Measurements from ENCODE around the gene FAM20C. TPM values are rescaled to one million over a fixed set of nuclear protein-coding genes. Genes with fewer than 3 reads are reported as not detected.
A peak's percentile ranks its signal among the peaks of the same experiment; 100 is the strongest.

The FAM20C gene
- total and polyA plus RNA-seq, 2 donors (not counting 3 experiments of a cell fraction or from before 2014, with no cell fraction given), result 14.2 to 34.5 TPM

GRCh38 chr7:194252-195009, 2.1 kb downstream of the FAM20C start:
- DNase-seq (ENCODE audit: low read depth, low spot score) (peak; percentile 10), FAIRE-seq (peak; percentile 52)
- no peak overlapping the region for H3K27ac ChIP-seq (ENCODE audit: insufficient read depth, low read depth, low read length)
- H3K36me3 ChIP-seq (ENCODE audit: control insufficient read depth in 2 of 2, extremely low read depth in 1 of 2, insufficient read depth in 2 of 2, low read length in 2 of 2), result peaks cover 3 to 27% of the 10 kb centered on the region in 2 experiments
- BruUV-seq (replicated peaks), result no TSS peak
- H3K9ac ChIP-seq (replicated peaks; ENCODE audit: extremely low read depth, insufficient read depth, low read length), result peak overlapping the region; percentile 20
- peaks cover 15% of the 10 kb centered on the region for H3K4me1 ChIP-seq (ENCODE audit: control insufficient read depth, extremely low read depth, insufficient read depth, low read length)
- ChIA-PET CTCF (interaction anchor here (1.1 to 3.7 kb wide), 2 partner anchors 131 to 136 kb away, joined by 3 to 20 read pairs; no protein-coding TSS in a partner anchor), POLR2A (no interaction called here)
- intact Hi-C loops (cut with micrococcal nuclease), result no loop called here
- no peaks in the 10 kb centered on the region for H4K20me1 ChIP-seq (replicated peaks; ENCODE audit: control insufficient read depth, extremely low read depth, insufficient read depth, low read length)
- no peaks in the 10 kb centered on the region for H3K27me3 ChIP-seq (ENCODE audit: control insufficient read depth in 2 of 2, insufficient read depth in 2 of 2, low read length in 2 of 2)
- dilution Hi-C loops (cut with MboI; ENCODE audit: extremely low pct_ligation_motif_present, low sequenced_read_pairs), result no loop called here
- H3K79me2 ChIP-seq (ENCODE audit: control insufficient read depth, insufficient read depth, low read length), result peaks cover 35% of the 10 kb centered on the region
- TF ChIP-seq JUN (IDR thresholded peaks at IDR 0.05; ENCODE audit: borderline replicate concordance, insufficient read depth, insufficient read length, low read depth), result no peak
- H3K4me2 ChIP-seq (ENCODE audit: insufficient read depth, low read length), result peak overlapping the region; percentile 87
- H2AFZ ChIP-seq (ENCODE audit: low read depth, low read length), result no peak overlapping the region
- H3K4me3 ChIP-seq (replicated peaks in 1 of 3; ENCODE audit: insufficient read depth in 1 of 3, low read depth in 1 of 3, low read length in 3 of 3), result peak overlapping the region; percentile 61 to 94 (median 80)
- H3K9me1 ChIP-seq (replicated peaks; ENCODE audit: control insufficient read depth, extremely low read depth, insufficient read depth, low read length), result no peaks in the 10 kb centered on the region
- no peaks in the 10 kb centered on the region for H3K9me3 ChIP-seq (replicated peaks; ENCODE audit: control insufficient read depth, insufficient read depth, low read length)

- DNase-seq (ENCODE audit: low read depth, low spot score) (no peak), FAIRE-seq (no peak)
- H4K20me1 ChIP-seq (replicated peaks; ENCODE audit: control insufficient read depth, extremely low read depth, insufficient read depth, low read length), result no peaks in the 10 kb centered on the region
- peak overlapping the region; percentile 87 for H3K4me2 ChIP-seq (ENCODE audit: insufficient read depth, low read length)
- no peaks in the 10 kb centered on the region for H3K9me3 ChIP-seq (replicated peaks; ENCODE audit: control insufficient read depth, insufficient read depth, low read length)
- H3K9ac ChIP-seq (replicated peaks; ENCODE audit: extremely low read depth, insufficient read depth, low read length), result no peak overlapping the region
- no peaks in the 10 kb centered on the region for H3K9me1 ChIP-seq (replicated peaks; ENCODE audit: control insufficient read depth, extremely low read depth, insufficient read depth, low read length)
- peaks cover 3 to 27% of the 10 kb centered on the region in 2 experiments for H3K36me3 ChIP-seq (ENCODE audit: control insufficient read depth in 2 of 2, extremely low read depth in 1 of 2, insufficient read depth in 2 of 2, low read length in 2 of 2)
- CTCF ChIA-PET, result no interaction called here
- H2AFZ ChIP-seq (ENCODE audit: low read depth, low read length), result no peak overlapping the region
- no TSS peak for BruUV-seq (replicated peaks)
- dilution Hi-C loops (cut with MboI; ENCODE audit: extremely low pct_ligation_motif_present, low sequenced_read_pairs), result no loop called here
- H3K4me1 ChIP-seq (ENCODE audit: control insufficient read depth, extremely low read depth, insufficient read depth, low read length), result peaks cover 15% of the 10 kb centered on the region
- peaks cover 35% of the 10 kb centered on the region for H3K79me2 ChIP-seq (ENCODE audit: control insufficient read depth, insufficient read depth, low read length)
- TF ChIP-seq EZH2 (IDR thresholded peaks at IDR 0.05; ENCODE audit: borderline replicate concordance, low read depth, low read length, severe bottlenecking) (no peak), JUN (IDR thresholded peaks at IDR 0.05; ENCODE audit: borderline replicate concordance, insufficient read depth, insufficient read length, low read depth) (no peak), POLR2A (IDR thresholded peaks at IDR 0.05; ENCODE audit: low read depth, low read length) (no peak), FOS (IDR thresholded peaks at IDR 0.05; ENCODE audit: borderline replicate concordance, insufficient read depth, low read length) (no peak), MYC (IDR thresholded peaks at IDR 0.05; ENCODE audit: low read depth, low read length) (no peak), GATA2 (IDR thresholded peaks at IDR 0.05; ENCODE audit: insufficient read depth, insufficient read length, low read depth, low read length) (no peak), MAX (IDR thresholded peaks at IDR 0.05; ENCODE audit: insufficient read depth, insufficient read length) (no peak), POLR2AphosphoS5 (IDR thresholded peaks at IDR 0.05; ENCODE audit: insufficient read depth, low read depth, low read length) (no peak), CTCF (IDR thresholded peaks at IDR 0.05; ENCODE audit: extremely low read depth in 1 of 2, insufficient read depth in 1 of 2, low read depth in 1 of 2, low read length in 2 of 2) (no peak)
- no peak overlapping the region for H3K27ac ChIP-seq (ENCODE audit: insufficient read depth, low read depth, low read length)
- no peaks in the 10 kb centered on the region for H3K27me3 ChIP-seq (ENCODE audit: control insufficient read depth in 2 of 2, insufficient read depth in 2 of 2, low read length in 2 of 2)
- H3K4me3 ChIP-seq (replicated peaks in 1 of 3; ENCODE audit: insufficient read depth in 1 of 3, low read depth in 1 of 3, low read length in 3 of 3), result peak overlapping the region in 1 of 3 experiments; percentile 80
- POLR2A ChIA-PET, result no interaction called here
- intact Hi-C loops (cut with micrococcal nuclease), result no loop called here
Observed at GRCh38 chr7:195010-195829, 2.8 kb downstream of the FAM20C start.
